Endothelial cell of umbilical vein (primary cell): ENCODE data around the gene TMEM35B. TPM values are rescaled to one million over a fixed set of nuclear protein-coding genes. Genes with fewer than 3 reads are reported as not detected.

Experiments used
- BruUV-seq: library from RNA; stranded (reverse); fragments of 400-500 nt; replicated peaks from 2 replicates; lab custom pipeline; 2021; lab: Mats Ljungman, UMichigan
- CTCF ChIA-PET: fragments of 300-600, 350-600 bp; sonication (Branson Sonifier 250); formaldehyde crosslinking; loops from one replicate; lab custom pipeline; 2021; ENCODE audit warnings: antibody characterized with exemption, inconsistent platforms; lab: Charles Lee
- POLR2A ChIA-PET: fragments of 300-600, 350-600 bp; sonication (Branson Sonifier 250); formaldehyde crosslinking; loops from one replicate; lab custom pipeline; 2021; ENCODE audit warnings: antibody characterized with exemption, inconsistent platforms; lab: Charles Lee
- DNase-seq: peaks from one replicate; pipeline ENCODE4 v3.0.0-alpha.2; 2011; ENCODE audit warnings: low read depth, low spot score
- FAIRE-seq: peaks from 2 replicates; lab custom pipeline; 2011; peaks lifted over from hg19 to GRCh38; lab: Jason Lieb, UNC
- H2AFZ ChIP-seq: 2 replicates; pipeline ENCODE4 v1.6.0; 2012; ENCODE audit warnings: low read depth, low read length, control low read depth, inconsistent platforms
- H3K27ac ChIP-seq: 2 replicates; pipeline ENCODE4 v1.5.1; 2011; ENCODE audit warnings: low read depth, mild to moderate bottlenecking, control low read depth, low read length, moderate library complexity; ENCODE audit not compliant: insufficient read depth
- H3K27me3 ChIP-seq, 2 experiments: 2 replicates each; pipeline versions ENCODE4 v1.6.0 to v1.6.1; 2011; ENCODE audit warnings: low read length in 2 of 2, mixed read lengths in 1 of 2; ENCODE audit not compliant: control insufficient read depth in 2 of 2, insufficient read depth in 2 of 2
- H3K36me3 ChIP-seq, 2 experiments: 2 replicates in 1 of 2; 3 replicates in 1 of 2; pipeline ENCODE4 v1.5.1; 2011; ENCODE audit warnings: low read length in 2 of 2, mild to moderate bottlenecking in 1 of 2, moderate library complexity in 1 of 2; ENCODE audit not compliant: control insufficient read depth in 2 of 2, insufficient read depth in 2 of 2; ENCODE audit errors: extremely low read depth in 1 of 2
- H3K4me1 ChIP-seq: 3 replicates; pipeline ENCODE4 v1.5.1; 2011; ENCODE audit warnings: mild to moderate bottlenecking, low read length; ENCODE audit not compliant: control insufficient read depth, insufficient read depth; ENCODE audit errors: extremely low read depth
- H3K4me2 ChIP-seq: 2 replicates; pipeline ENCODE4 v1.6.1; 2011; ENCODE audit warnings: low read length, control low read depth, mixed read lengths; ENCODE audit not compliant: insufficient read depth
- H3K4me3 ChIP-seq, 3 experiments: fragments of 200-600 bp in 1 of 3; sonication (generic), shearing (Covaris generic) in 1 of 3; replicated peaks in 1 of 3; 2 replicates each; pipeline ENCODE4 v1.5.1; 2011 to 2016; ENCODE audit warnings: control low read depth in 3 of 3, low read length in 3 of 3, mild to moderate bottlenecking in 2 of 3, inconsistent platforms in 1 of 3, low read depth in 1 of 3, moderate library complexity in 1 of 3; ENCODE audit not compliant: insufficient read depth in 1 of 3
- H3K79me2 ChIP-seq: 2 replicates; pipeline ENCODE4 v1.6.0; 2012; ENCODE audit warnings: low read length, inconsistent platforms; ENCODE audit not compliant: control insufficient read depth, insufficient read depth
- H3K9ac ChIP-seq: replicated peaks from 2 replicates; pipeline ENCODE3; 2011; ENCODE audit warnings: low read length, control low read depth; ENCODE audit not compliant: insufficient read depth; ENCODE audit errors: extremely low read depth
- H3K9me1 ChIP-seq: replicated peaks from 3 replicates; pipeline ENCODE4 v1.6.0; 2011; ENCODE audit warnings: mild to moderate bottlenecking, low read length; ENCODE audit not compliant: control insufficient read depth, insufficient read depth; ENCODE audit errors: extremely low read depth
- H3K9me3 ChIP-seq: replicated peaks from 2 replicates; pipeline ENCODE4 v1.5.1; 2012; ENCODE audit warnings: low read length, inconsistent platforms; ENCODE audit not compliant: control insufficient read depth, insufficient read depth
- H4K20me1 ChIP-seq: replicated peaks from 2 replicates; pipeline ENCODE3; 2011; ENCODE audit warnings: mild to moderate bottlenecking, low read length; ENCODE audit not compliant: control insufficient read depth, insufficient read depth; ENCODE audit errors: extremely low read depth
- EZH2 ChIP-seq: IDR thresholded peaks from 2 replicates; pipeline ENCODE4 v1.6.1; 2012; ENCODE audit warnings: borderline replicate concordance, low read depth, mild to moderate bottlenecking, moderate library complexity, low read length, inconsistent platforms; ENCODE audit not compliant: severe bottlenecking
- FOS ChIP-seq: IDR thresholded peaks from 2 replicates; pipeline ENCODE4 v1.6.1; 2011; ENCODE audit warnings: mild to moderate bottlenecking, low read length, moderate library complexity, borderline replicate concordance; ENCODE audit not compliant: insufficient read depth
- GATA2 ChIP-seq: IDR thresholded peaks from 2 replicates; pipeline ENCODE4 v1.7.0; 2011; ENCODE audit warnings: low read depth, mild to moderate bottlenecking, moderate library complexity, mixed read lengths, low read length; ENCODE audit not compliant: insufficient read length, insufficient read depth
- JUN ChIP-seq: IDR thresholded peaks from 2 replicates; pipeline ENCODE4 v1.6.1; 2011; ENCODE audit warnings: borderline replicate concordance, low read depth; ENCODE audit not compliant: insufficient read length, insufficient read depth
- MAX ChIP-seq: IDR thresholded peaks from 2 replicates; pipeline ENCODE4 v1.6.1; 2011; ENCODE audit not compliant: insufficient read depth, insufficient read length
- MYC ChIP-seq: IDR thresholded peaks from one replicate; pipeline ENCODE4 v1.6.1; 2011; ENCODE audit warnings: mild to moderate bottlenecking, low read depth, low read length
- POLR2A ChIP-seq: IDR thresholded peaks from 2 replicates; pipeline ENCODE4 v1.6.1; 2012; ENCODE audit warnings: low read depth, mild to moderate bottlenecking, control low read depth, low read length
- POLR2AphosphoS5 ChIP-seq: IDR thresholded peaks from 2 replicates; pipeline ENCODE4 v1.6.1; 2012; ENCODE audit warnings: low read depth, mild to moderate bottlenecking, control low read depth, low read length, moderate library complexity; ENCODE audit not compliant: insufficient read depth
- dilution Hi-C: fragments of 300-500 bp; cut with MboI; formaldehyde crosslinking; loops from one replicate; pipeline ENCODE4 v1.15.0; 2019; ENCODE audit warnings: low sequenced_read_pairs; ENCODE audit not compliant: extremely low pct_ligation_motif_present
- intact Hi-C: fragments of 100-400 bp; cut with micrococcal nuclease; formaldehyde crosslinking; loops from one replicate; pipeline ENCODE4 v1.10.0; 2022
- polyA plus RNA-seq, 4 experiments: library from polyadenylated mRNA; depleted of rRNA in 3 of 4; stranded (reverse) in 3 of 4; unstranded in 1 of 4; fragments of >200 nt; gene quantifications; 2 replicates each; pipeline versions ENCODE4 v1.2.1 to v1.2.3, GENCODE V29; 2011 to 2012; ENCODE audit warnings: missing spikeins in 1 of 4
- total RNA-seq: library from RNA; stranded (reverse); gene quantifications from 2 replicates; pipeline ENCODE4 v1.2.3, GENCODE V29; 2021
- TF ChIP-seq, protein P1 (sequence below), 2 donors: IDR thresholded peaks; 1 replicate in 1 of 2; 2 replicates in 1 of 2; pipeline ENCODE4 v1.5.1; 2011; ENCODE audit warnings: low read length in 2 of 2, mild to moderate bottlenecking in 2 of 2, moderate library complexity in 2 of 2, control low read depth in 1 of 2, inconsistent platforms in 1 of 2, low read depth in 1 of 2; ENCODE audit not compliant: insufficient read depth in 1 of 2; ENCODE audit errors: extremely low read depth in 1 of 2

TMEM35B gene
- total and polyA plus RNA-seq, 2 donors (not counting 3 experiments of a cell fraction or from before 2014, with no cell fraction given) = 18.7 to 46.2 TPM

DNA sequence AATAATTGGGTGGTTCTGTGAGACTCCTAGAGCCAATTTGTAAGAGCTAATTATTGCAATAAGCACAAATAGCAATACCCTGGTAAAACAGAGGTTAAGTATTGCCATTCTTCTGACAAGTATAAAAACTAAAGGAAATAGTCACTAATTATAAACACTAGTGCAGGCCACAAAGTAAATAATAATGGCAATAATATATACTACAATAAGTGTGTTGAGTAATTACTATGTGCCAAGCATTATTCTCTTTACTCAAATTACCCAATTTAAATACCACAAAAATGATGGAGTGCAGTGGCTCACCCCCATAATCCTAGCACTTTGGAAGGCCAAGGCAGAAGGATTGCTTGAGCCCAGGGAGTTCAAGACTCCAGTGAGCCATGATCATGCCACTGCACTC is 31.3 kb upstream of the TMEM35B start:
- H4K20me1 ChIP-seq = no peaks in the 10 kb centered on the region
- ChIA-PET POLR2A (no interaction called here), CTCF (interaction anchor here (0.6 kb wide), 1 partner anchor 10 kb away, joined by 3 read pairs; no protein-coding TSS in a partner anchor)
- dilution Hi-C loops (no loop called here), intact Hi-C loops (no loop called here)
- H3K27me3 ChIP-seq = no peaks in the 10 kb centered on the region
- BruUV-seq = no TSS peak
- H3K27ac ChIP-seq = no peak overlapping the region
- H3K4me2 ChIP-seq = no peak overlapping the region
- TF ChIP-seq MYC (no peak), FOS (no peak), POLR2A (no peak), GATA2 (no peak), EZH2 (no peak), MAX (no peak)
- no peak overlapping the region for H3K9ac ChIP-seq
- no peak for FAIRE-seq
- no peaks in the 10 kb centered on the region for H3K4me1 ChIP-seq
- no peaks in the 10 kb centered on the region for H3K79me2 ChIP-seq
- no peaks in the 10 kb centered on the region for H3K9me1 ChIP-seq
- no peaks in the 10 kb centered on the region for H3K9me3 ChIP-seq
- H3K36me3 ChIP-seq = peaks cover 4 to 6% of the 10 kb centered on the region in 2 experiments
- DNase-seq = no peak
- H3K4me3 ChIP-seq = no peak overlapping the region
- no peak overlapping the region for H2AFZ ChIP-seq

DNA sequence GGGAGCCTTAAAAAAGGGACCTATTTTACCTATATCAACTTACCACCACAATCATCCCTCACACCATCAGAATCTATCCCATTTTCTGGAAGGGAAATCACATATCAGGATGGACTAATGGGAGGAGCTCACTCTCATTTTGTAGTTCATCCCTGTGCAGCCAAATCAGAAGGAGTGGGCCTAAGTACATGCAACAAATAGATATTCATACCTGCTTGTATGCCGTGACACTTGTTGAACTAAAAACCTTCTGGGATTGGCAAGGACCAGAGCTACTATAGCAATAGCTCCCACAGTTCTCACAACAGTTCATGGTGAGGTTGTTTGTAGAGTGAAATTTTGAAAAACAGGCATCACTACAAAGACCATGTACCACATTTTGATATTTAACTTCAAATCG is 29.3 kb upstream of the TMEM35B start:
- no TSS peak for BruUV-seq
- no peaks in the 10 kb centered on the region for H4K20me1 ChIP-seq
- intact Hi-C loops = no loop called here
- no peaks in the 10 kb centered on the region for H3K4me1 ChIP-seq
- no peaks in the 10 kb centered on the region for H3K9me3 ChIP-seq
- H3K4me2 ChIP-seq = no peak overlapping the region
- H3K9ac ChIP-seq = no peak overlapping the region
- H3K27ac ChIP-seq = no peak overlapping the region
- H3K36me3 ChIP-seq = peaks cover 11% of the 10 kb centered on the region in 2 experiments
- dilution Hi-C loops = no loop called here
- ChIA-PET CTCF (interaction anchor here (1.5 to 1.6 kb wide), 2 partner anchors 17 to 143 kb away, joined by 3 to 4 read pairs; partner anchors contain the start of gene ZMYM6), POLR2A (no interaction called here)
- DNase-seq (no peak), FAIRE-seq (no peak)
- no peak overlapping the region for H3K4me3 ChIP-seq
- no peaks in the 10 kb centered on the region for H3K27me3 ChIP-seq
- H3K79me2 ChIP-seq = no peaks in the 10 kb centered on the region
- H2AFZ ChIP-seq = no peak overlapping the region
- no peak for TF ChIP-seq POLR2AphosphoS5
- TF ChIP-seq FOS = no peak
- TF ChIP-seq MAX = no peak
- TF ChIP-seq, protein P1, sequence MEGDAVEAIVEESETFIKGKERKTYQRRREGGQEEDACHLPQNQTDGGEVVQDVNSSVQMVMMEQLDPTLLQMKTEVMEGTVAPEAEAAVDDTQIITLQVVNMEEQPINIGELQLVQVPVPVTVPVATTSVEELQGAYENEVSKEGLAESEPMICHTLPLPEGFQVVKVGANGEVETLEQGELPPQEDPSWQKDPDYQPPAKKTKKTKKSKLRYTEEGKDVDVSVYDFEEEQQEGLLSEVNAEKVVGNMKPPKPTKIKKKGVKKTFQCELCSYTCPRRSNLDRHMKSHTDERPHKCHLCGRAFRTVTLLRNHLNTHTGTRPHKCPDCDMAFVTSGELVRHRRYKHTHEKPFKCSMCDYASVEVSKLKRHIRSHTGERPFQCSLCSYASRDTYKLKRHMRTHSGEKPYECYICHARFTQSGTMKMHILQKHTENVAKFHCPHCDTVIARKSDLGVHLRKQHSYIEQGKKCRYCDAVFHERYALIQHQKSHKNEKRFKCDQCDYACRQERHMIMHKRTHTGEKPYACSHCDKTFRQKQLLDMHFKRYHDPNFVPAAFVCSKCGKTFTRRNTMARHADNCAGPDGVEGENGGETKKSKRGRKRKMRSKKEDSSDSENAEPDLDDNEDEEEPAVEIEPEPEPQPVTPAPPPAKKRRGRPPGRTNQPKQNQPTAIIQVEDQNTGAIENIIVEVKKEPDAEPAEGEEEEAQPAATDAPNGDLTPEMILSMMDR (IDR thresholded peaks at IDR 0.05; ENCODE audit: extremely low read depth in 1 of 2, insufficient read depth in 1 of 2, low read depth in 1 of 2, low read length in 2 of 2) = no peak
- TF ChIP-seq EZH2 = no peak
- TF ChIP-seq JUN = no peak
- TF ChIP-seq POLR2A = no peak
- no peak for TF ChIP-seq MYC
- TF ChIP-seq GATA2 = no peak
- H3K9me1 ChIP-seq = no peaks in the 10 kb centered on the region
